Peyer's patch (tissue), 4 donors: ENCODE measurements around the gene ASB8. TPM values are rescaled to one million over a fixed set of nuclear protein-coding genes. Genes with fewer than 3 reads are reported as not detected.
A peak's percentile ranks its signal among the peaks of the same experiment; 100 is the strongest.

Experiments used
- DNase-seq, 3 donors: peaks; one replicate each; pipeline ENCODE4 v3.0.0-alpha.2; 2017 to 2019
- H3K27ac ChIP-seq, 4 donors: fragments of 200-600 bp; sonication (generic); one replicate each; pipeline ENCODE4 v1.5.1; 2016 to 2019
- H3K27me3 ChIP-seq, 2 donors: fragments of 200-600 bp; sonication (generic); one replicate each; pipeline ENCODE4 v1.5.1; 2019
- H3K36me3 ChIP-seq, 3 donors: fragments of 200-600 bp; sonication (generic); one replicate each; pipeline ENCODE4 v1.5.1; 2016 to 2019
- H3K4me1 ChIP-seq, 4 donors: fragments of 200-600 bp; sonication (generic); one replicate each; pipeline ENCODE4 v1.5.1; 2016 to 2019
- H3K4me3 ChIP-seq, 4 donors: fragments of 200-600 bp; sonication (generic); 1 replicate in 3 of 4; 2 replicates in 1 of 4; pipeline ENCODE4 v1.5.1; 2016 to 2019; ENCODE audit warnings: mild to moderate bottlenecking in 1 of 4
- H3K9me3 ChIP-seq, 4 donors: fragments of 200-600 bp; sonication (generic); one replicate each; pipeline ENCODE4 v1.5.1; 2016 to 2019; ENCODE audit warnings: mild to moderate bottlenecking in 1 of 4
- POLR2A ChIP-seq, 2 donors: fragments of 450-650 bp; IDR thresholded peaks; one replicate each; pipeline ENCODE4 v1.5.1; 2017; ENCODE audit warnings: antibody characterized with exemption in 2 of 2, mild to moderate bottlenecking in 2 of 2, moderate library complexity in 2 of 2
- total RNA-seq, 4 donors: library from RNA; depleted of rRNA; stranded (reverse); fragments of >200 nt; gene quantifications; one replicate each; pipeline ENCODE4 v1.1.0, GENCODE V29; 2016
- TF ChIP-seq, protein P1 (sequence below), 6 experiments: fragments of 450-650 bp in 4 of 6; fragments of 200-600 bp in 2 of 6; sonication (generic) in 1 of 6; IDR thresholded peaks; one replicate each; pipeline ENCODE4 v1.5.1; 2017 to 2019; ENCODE audit warnings: antibody characterized with exemption in 6 of 6, mild to moderate bottlenecking in 3 of 6, moderate library complexity in 1 of 6

The ASB8 gene
- total RNA-seq, 4 donors from 2014 or later = 16.5 to 40.8 (median 33.7) TPM

DNA sequence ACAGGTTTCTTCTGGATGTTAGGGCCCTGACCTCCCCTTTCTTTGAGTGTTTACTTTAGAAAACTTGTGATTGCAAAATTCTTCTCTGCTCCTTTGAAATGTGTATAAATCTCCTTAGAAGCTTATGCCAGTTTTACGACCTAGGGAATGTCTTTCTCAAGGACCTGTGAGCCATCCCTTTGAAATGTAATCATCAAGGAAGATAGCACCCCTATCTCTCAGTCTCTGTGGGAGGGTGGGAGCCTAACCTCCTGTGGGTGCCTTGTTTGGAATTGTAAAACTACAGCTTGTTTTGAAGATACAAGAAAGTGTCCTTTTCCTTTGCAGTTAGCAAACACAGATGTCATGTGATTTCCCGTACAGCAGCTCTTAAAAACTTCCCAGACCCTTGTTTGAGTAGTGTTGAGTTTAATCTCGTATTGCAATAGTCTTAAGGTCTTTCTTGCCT is 42.5 kb upstream of the ASB8 start:
- TF ChIP-seq, protein P1, sequence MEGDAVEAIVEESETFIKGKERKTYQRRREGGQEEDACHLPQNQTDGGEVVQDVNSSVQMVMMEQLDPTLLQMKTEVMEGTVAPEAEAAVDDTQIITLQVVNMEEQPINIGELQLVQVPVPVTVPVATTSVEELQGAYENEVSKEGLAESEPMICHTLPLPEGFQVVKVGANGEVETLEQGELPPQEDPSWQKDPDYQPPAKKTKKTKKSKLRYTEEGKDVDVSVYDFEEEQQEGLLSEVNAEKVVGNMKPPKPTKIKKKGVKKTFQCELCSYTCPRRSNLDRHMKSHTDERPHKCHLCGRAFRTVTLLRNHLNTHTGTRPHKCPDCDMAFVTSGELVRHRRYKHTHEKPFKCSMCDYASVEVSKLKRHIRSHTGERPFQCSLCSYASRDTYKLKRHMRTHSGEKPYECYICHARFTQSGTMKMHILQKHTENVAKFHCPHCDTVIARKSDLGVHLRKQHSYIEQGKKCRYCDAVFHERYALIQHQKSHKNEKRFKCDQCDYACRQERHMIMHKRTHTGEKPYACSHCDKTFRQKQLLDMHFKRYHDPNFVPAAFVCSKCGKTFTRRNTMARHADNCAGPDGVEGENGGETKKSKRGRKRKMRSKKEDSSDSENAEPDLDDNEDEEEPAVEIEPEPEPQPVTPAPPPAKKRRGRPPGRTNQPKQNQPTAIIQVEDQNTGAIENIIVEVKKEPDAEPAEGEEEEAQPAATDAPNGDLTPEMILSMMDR (IDR thresholded peaks at IDR 0.05) = no peak
- TF ChIP-seq POLR2A (IDR thresholded peaks at IDR 0.05) = no peak
- no peak overlapping the region for H3K4me3 ChIP-seq
- no peak for DNase-seq

DNA sequence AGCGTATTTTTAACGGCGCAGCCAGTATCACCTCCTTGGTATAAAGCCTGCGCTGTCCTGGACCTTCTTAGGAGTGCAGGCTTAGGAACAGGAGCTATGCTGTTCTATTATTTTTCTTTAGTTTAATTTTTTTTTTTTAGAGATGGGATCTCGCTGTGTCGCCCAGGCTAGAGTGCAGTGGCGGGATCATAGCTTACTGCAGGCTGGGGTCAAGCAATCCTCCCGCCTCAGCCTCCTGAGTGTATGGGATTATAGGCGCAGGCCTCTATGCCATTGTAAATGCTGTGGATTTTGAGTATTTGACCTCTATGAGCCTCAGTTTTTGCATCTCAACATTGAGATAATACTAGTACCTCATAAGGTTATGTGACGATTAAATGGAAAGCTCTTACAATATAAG is 41.7 kb upstream of the ASB8 start:
- no peak for DNase-seq
- Histone ChIP-seq H3K4me1 (peaks cover 0 to 5% (median 1%) of the 10 kb centered on the region in 4 donors), H3K27ac (peak overlapping the region; percentile 92 to 99 (median 98)), H3K4me3 (peak overlapping the region; percentile 61 to 91 (median 70)), H3K36me3 (no peaks in the 10 kb centered on the region), H3K27me3 (no peaks in the 10 kb centered on the region), H3K9me3 (no peaks in the 10 kb centered on the region)
- TF ChIP-seq POLR2A (IDR thresholded peaks at IDR 0.05) = no peak
- TF ChIP-seq, protein P1 (IDR thresholded peaks at IDR 0.05) = no peak

More for the DNA sequence above, 42.5 kb upstream of the ASB8 start:
- peak overlapping the region; percentile 92 to 99 (median 98) for H3K27ac ChIP-seq
- peaks cover 0 to 3% (median 0%) of the 10 kb centered on the region in 3 donors for H3K36me3 ChIP-seq
- no peaks in the 10 kb centered on the region for H3K27me3 ChIP-seq
- no peaks in the 10 kb centered on the region for H3K9me3 ChIP-seq
- H3K4me1 ChIP-seq = peaks cover 0 to 5% (median 1%) of the 10 kb centered on the region in 4 donors

DNA sequence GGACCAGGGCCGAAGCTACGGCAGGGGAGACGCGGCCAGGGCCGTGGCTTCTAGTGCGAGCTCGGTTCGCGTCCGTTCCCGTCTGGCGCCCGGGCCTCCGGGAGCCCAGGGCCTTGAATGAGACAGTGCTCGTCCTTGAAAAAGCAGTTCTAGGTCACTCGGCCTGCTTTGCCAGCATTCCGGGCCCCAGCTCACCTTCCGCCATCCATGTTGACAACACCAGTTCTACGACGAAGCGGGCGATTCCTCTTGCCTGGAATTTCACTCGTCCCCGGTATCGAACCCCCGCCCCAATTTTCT is 41.3 kb upstream of the ASB8 start:
- peak in 2 of 3 donors; percentile 30 to 64 for DNase-seq
- no peaks in the 10 kb centered on the region for H3K27me3 ChIP-seq
- peaks cover 0 to 5% (median 1%) of the 10 kb centered on the region in 4 donors for H3K4me1 ChIP-seq
- H3K4me3 ChIP-seq = peak overlapping the region; percentile 61 to 91 (median 70)
- peak overlapping the region; percentile 92 to 99 (median 98) for H3K27ac ChIP-seq
- TF ChIP-seq, protein P1 (IDR thresholded peaks at IDR 0.05) = no peak
- no peak for TF ChIP-seq POLR2A (IDR thresholded peaks at IDR 0.05)
- H3K36me3 ChIP-seq = no peaks in the 10 kb centered on the region
- no peaks in the 10 kb centered on the region for H3K9me3 ChIP-seq

DNA sequence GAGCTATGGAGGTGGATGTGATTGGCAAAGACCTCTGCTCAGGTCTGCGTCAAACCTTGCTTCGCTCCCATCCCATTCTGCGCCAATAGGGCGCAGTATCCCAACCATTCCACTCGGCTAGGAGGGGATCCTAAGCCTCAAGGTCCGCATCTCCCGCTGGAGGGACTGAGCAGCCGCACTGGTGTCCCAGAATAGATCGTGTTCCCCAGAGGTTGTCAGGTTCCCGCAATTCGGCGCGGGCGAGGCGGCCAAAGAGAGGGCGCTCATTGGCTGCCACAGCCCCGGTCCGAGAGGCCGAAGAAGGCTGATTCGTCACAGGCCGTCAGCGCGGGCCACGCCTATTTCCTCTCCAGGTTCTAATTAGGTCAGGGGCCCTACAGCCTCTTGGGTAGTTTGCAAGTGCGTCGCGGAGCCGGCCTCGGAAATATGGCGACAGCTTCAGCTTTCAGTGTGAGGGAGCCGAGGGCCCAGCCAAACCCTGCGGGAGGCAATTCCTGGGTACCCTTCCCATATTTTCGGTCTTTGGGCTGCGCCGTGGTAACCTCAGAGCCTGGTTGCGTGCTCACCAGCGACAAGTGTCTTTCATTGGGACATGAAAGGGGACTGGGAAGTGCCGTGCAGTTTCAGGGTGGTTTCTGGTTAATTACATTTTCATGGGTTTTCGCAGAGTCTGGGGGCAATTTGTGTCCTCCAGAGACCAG is 40.8 kb upstream of the ASB8 start:
- H3K27ac ChIP-seq = peak overlapping the region; percentile 92 to 99 (median 98)

DNA sequence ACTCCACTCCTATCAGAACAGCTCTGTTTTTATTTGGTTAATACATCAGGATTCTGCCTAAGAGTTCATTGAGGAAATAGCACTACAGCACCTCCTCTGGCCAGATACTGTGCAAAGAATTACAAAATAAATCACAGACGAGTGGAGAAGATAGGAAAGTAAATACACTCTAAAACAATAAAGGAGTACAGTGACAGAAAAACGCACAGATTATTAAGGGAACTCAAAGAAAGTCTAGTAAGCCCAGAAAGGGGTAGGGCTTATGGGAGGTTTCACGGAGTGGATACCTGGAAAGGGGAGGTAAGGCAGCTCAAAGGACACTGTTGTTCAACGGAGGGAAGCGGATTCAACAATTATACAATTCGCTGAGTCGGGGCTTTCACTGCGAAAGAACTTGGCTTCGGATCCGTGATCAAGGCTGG is 40.2 kb upstream of the ASB8 start:
- Histone ChIP-seq H3K27ac (peak overlapping the region; percentile 92 to 99 (median 98)), H3K4me1 (peaks cover 0 to 5% (median 1%) of the 10 kb centered on the region in 4 donors), H3K4me3 (peak overlapping the region; percentile 61 to 91 (median 70)), H3K9me3 (no peaks in the 10 kb centered on the region), H3K36me3 (no peaks in the 10 kb centered on the region), H3K27me3 (no peaks in the 10 kb centered on the region)
- no peak for DNase-seq
- TF ChIP-seq, protein P1 (IDR thresholded peaks at IDR 0.05) = peak; percentile 20 to 78 (median 58)
- no peak for TF ChIP-seq POLR2A (IDR thresholded peaks at IDR 0.05)

More for the DNA sequence above, 40.8 kb upstream of the ASB8 start:
- TF ChIP-seq, protein P1 (IDR thresholded peaks at IDR 0.05) = peak in 1 of 6 experiments; percentile 0
- TF ChIP-seq POLR2A (IDR thresholded peaks at IDR 0.05) = peak; percentile 96 to 99
- peak; percentile 96 to 99 (median 97) for DNase-seq
- Histone ChIP-seq H3K9me3 (no peaks in the 10 kb centered on the region), H3K4me3 (peak overlapping the region; percentile 61 to 91 (median 70)), H3K27me3 (no peaks in the 10 kb centered on the region), H3K36me3 (no peaks in the 10 kb centered on the region), H3K4me1 (peaks cover 0 to 5% (median 1%) of the 10 kb centered on the region in 4 donors)
